GM12864 (cell line): ENCODE measurements around the gene TRH.

Source experiments
- DNase-seq: peaks from one replicate; pipeline ENCODE4 v3.0.0-alpha.2; 2011; ENCODE audit warnings: low read depth
- H3K4me3 ChIP-seq: 2 replicates; pipeline ENCODE4 v1.5.1; 2011; ENCODE audit warnings: mild to moderate bottlenecking, low read depth, low read length, control low read depth
- TF ChIP-seq, protein P1 (sequence below): IDR thresholded peaks from 2 replicates; pipeline ENCODE4 v1.5.1; 2011; ENCODE audit warnings: low read depth, mild to moderate bottlenecking, moderate library complexity, low read length, control low read depth, inconsistent platforms; ENCODE audit errors: missing control alignments

Gene TRH

GRCh38 chr3:129961141-129961541, 13.4 kb upstream of the TRH start:
- H3K4me3 ChIP-seq: no peak overlapping the region
- TF ChIP-seq, protein P1, sequence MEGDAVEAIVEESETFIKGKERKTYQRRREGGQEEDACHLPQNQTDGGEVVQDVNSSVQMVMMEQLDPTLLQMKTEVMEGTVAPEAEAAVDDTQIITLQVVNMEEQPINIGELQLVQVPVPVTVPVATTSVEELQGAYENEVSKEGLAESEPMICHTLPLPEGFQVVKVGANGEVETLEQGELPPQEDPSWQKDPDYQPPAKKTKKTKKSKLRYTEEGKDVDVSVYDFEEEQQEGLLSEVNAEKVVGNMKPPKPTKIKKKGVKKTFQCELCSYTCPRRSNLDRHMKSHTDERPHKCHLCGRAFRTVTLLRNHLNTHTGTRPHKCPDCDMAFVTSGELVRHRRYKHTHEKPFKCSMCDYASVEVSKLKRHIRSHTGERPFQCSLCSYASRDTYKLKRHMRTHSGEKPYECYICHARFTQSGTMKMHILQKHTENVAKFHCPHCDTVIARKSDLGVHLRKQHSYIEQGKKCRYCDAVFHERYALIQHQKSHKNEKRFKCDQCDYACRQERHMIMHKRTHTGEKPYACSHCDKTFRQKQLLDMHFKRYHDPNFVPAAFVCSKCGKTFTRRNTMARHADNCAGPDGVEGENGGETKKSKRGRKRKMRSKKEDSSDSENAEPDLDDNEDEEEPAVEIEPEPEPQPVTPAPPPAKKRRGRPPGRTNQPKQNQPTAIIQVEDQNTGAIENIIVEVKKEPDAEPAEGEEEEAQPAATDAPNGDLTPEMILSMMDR: no peak
- DNase-seq: no peak

GRCh38 chr3:129962600-129962999, 11.9 kb upstream of the TRH start:
- TF ChIP-seq, protein P1: no peak
- DNase-seq: no peak
- no peak overlapping the region for H3K4me3 ChIP-seq

DNA sequence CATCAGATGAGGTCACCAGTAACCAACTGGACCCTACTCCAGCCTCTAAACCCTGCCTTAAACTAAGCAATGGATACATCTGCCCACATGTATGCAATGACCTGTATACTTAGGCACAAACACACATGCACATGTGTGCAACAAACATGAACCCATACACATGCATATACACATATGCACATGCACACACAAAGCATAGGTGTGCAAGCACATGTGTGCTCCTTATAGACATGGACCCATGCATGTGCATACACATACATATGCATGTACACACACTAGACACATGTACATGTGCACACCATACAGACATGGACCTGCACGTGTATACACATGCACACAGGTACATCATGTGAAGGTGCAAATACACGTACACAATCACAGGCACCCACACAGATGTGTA, 8.6 kb upstream of the TRH start:
- DNase-seq: no peak
- H3K4me3 ChIP-seq: no peak overlapping the region
- TF ChIP-seq, protein P1: no peak

- no peak for DNase-seq
- H3K4me3 ChIP-seq: no peak overlapping the region
- TF ChIP-seq, protein P1: no peak
Measured at GRCh38 chr3:129966876-129967275, 7.6 kb upstream of the TRH start.

DNA sequence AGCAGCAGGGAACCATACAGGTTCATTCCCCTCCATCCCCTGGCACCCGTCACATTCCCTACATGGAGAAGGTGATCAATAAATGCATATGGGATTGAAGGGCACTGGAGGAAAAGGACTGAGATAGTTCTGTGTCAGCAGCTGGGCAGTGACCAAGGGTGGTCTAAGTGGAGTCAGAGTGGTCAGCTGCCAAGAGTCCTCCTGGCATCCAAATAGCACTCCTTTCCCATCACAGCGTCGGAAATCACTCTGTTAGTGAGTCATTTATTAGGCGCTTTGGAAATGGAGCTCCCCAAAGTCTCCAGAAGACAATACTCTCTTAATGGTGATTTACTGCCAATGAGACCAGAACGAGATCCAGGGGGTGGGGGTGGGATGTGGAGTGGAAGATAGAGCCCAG, 6.8 kb upstream of the TRH start:
- TF ChIP-seq, protein P1: no peak
- H3K4me3 ChIP-seq: no peak overlapping the region
- DNase-seq: no peak

GRCh38 chr3:129971351-129972052, 3.0 kb upstream of the TRH start:
- TF ChIP-seq, protein P1: no peak
- no peak for DNase-seq
- no peak overlapping the region for H3K4me3 ChIP-seq

GRCh38 chr3:129972301-129972700, 2.2 kb upstream of the TRH start:
- no peak for DNase-seq
- no peak overlapping the region for H3K4me3 ChIP-seq
- TF ChIP-seq, protein P1: no peak
